Mesendoderm (in vitro differentiated cells): ENCODE data around the gene ANKRD27.

Source experiments
- DNase-seq: peaks from one replicate; pipeline ENCODE4 v3.0.0; 2013
- H2AK5ac ChIP-seq: 2 replicates; pipeline ENCODE4 v1.6.1; 2013; ENCODE audit warnings: low read length, inconsistent platforms
- H2BK120ac ChIP-seq: 2 replicates; pipeline ENCODE4 v1.6.1; 2013; ENCODE audit warnings: low read depth, mild to moderate bottlenecking, low read length, moderate library complexity, mixed read lengths
- H2BK15ac ChIP-seq: replicated peaks from 2 replicates; pipeline ENCODE4 v1.6.1; 2013; ENCODE audit warnings: low read depth, mild to moderate bottlenecking, moderate library complexity
- H2BK5ac ChIP-seq: 2 replicates; pipeline ENCODE4 v1.6.1; 2013; ENCODE audit warnings: low read length, inconsistent platforms
- H3K18ac ChIP-seq: 2 replicates; pipeline ENCODE4 v1.6.1; 2013; ENCODE audit warnings: mild to moderate bottlenecking, low read length, mixed read lengths
- H3K23ac ChIP-seq: one replicate; pipeline ENCODE4 v1.6.1; 2013; ENCODE audit warnings: low read length
- H3K27ac ChIP-seq: 2 replicates; pipeline ENCODE4 v1.5.1; 2013; ENCODE audit warnings: low read depth, mild to moderate bottlenecking, inconsistent platforms, low read length, moderate library complexity
- H3K27me3 ChIP-seq: 2 replicates; pipeline ENCODE4 v1.6.1; 2013; ENCODE audit warnings: low read length, control low read depth, mild to moderate bottlenecking, inconsistent platforms; ENCODE audit not compliant: insufficient read depth, poor library complexity
- H3K36me3 ChIP-seq: 2 replicates; pipeline ENCODE4 v1.6.1; 2013; ENCODE audit warnings: low read length, inconsistent platforms; ENCODE audit not compliant: control insufficient read depth, insufficient read depth
- H3K4ac ChIP-seq: one replicate; pipeline ENCODE4 v1.6.1; 2013; ENCODE audit warnings: low read depth, mild to moderate bottlenecking, low read length, moderate library complexity
- H3K4me1 ChIP-seq: 2 replicates; pipeline ENCODE4 v1.6.1; 2013; ENCODE audit warnings: low read depth, low read length, inconsistent platforms; ENCODE audit not compliant: control insufficient read depth
- H3K4me2 ChIP-seq: 2 replicates; pipeline ENCODE4 v1.6.1; 2013; ENCODE audit warnings: low read length
- H3K4me3 ChIP-seq: 2 replicates; pipeline ENCODE4 v1.5.1; 2013; ENCODE audit warnings: mild to moderate bottlenecking, low read length
- H3K56ac ChIP-seq: one replicate; pipeline ENCODE4 v1.6.1; 2013; ENCODE audit warnings: low read length
- H3K79me1 ChIP-seq: 2 replicates; pipeline ENCODE4 v1.6.1; 2013; ENCODE audit warnings: low read length, inconsistent platforms
- H3K79me2 ChIP-seq: 2 replicates; pipeline ENCODE4 v1.6.1; 2013; ENCODE audit warnings: mild to moderate bottlenecking, low read length; ENCODE audit not compliant: control insufficient read depth, insufficient read depth
- H3K9ac ChIP-seq: 2 replicates; pipeline ENCODE4 v1.6.1; 2013; ENCODE audit warnings: low read length, inconsistent platforms
- H4K5ac ChIP-seq: one replicate; pipeline ENCODE4 v1.6.1; 2013; ENCODE audit warnings: low read length
- H4K8ac ChIP-seq: one replicate; pipeline ENCODE4 v1.6.1; 2013; ENCODE audit warnings: low read depth, mild to moderate bottlenecking, control low read depth, low read length, moderate library complexity
- WGBS: extraction: QIAGEN DNeasy Blood & Tissue Kit; methylation state at CpG from one replicate; pipeline ENCODE4 v1.1.7; 2013; ENCODE audit warnings: low lambda C conversion rate, missing lambda C conversion rate; ENCODE audit not compliant: insufficient coverage; ENCODE audit errors: extremely low coverage; 5-methylcytosine and 5-hydroxymethylcytosine counted together

ANKRD27 gene

DNA sequence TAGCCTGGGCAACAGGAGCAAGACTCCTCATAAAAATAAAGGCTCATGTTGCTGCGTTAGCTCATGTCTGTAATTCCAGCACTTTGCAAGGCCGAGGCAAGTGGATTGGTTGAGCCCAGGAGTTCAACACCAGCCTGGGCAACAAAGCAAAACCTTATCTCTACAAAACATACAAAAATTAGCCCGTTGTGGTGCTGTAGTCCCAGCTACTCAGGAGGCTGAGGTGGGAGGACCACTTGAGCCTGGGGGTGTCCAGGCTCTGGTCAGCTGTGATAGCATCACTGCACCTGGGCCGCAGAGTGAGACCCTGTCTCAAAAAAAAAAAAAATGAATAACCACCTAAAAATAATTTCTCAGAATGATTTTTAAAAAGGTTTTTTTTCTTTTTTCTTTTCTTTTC lies 12.7 kb upstream of the ANKRD27 start:
- H2AK5ac ChIP-seq, result no peak overlapping the region
- WGBS, result no CpG with 5 or more reads among the region's 4 CpGs
- no peak overlapping the region for H3K9ac ChIP-seq

DNA sequence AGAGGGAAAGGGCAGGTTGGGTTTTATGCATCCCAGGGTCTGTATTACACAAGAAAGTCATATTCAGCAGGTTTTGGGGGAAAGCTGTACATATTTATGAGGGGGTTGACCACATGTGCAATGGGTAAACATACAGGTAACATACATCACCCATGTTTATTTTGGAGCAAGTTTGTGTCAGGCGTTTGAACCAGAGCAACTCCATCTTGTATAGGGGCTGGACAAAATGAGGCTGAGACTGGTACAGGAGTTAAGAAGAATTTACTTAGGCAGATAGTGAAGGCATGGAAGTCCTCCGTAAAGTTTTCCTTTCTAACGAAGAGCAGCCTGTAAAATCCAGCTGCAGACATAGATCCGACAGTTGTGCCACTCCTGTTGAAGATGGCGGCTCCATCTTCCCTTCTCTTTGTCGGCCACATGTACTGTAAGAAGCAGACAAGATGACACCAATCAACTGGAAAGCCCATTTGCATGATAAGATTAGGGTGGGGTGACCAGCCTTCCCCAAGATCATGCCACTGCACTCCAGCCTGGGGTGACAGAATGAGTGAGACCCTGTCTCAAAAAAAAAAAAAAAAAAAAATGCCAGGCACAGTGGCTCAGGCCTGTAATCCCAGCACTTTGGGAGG lies 12.0 kb upstream of the ANKRD27 start:
- H2BK120ac ChIP-seq, result no peak overlapping the region
- no CpG with 5 or more reads among the region's 6 CpGs for WGBS
- no peak for DNase-seq
- no peak overlapping the region for H3K9ac ChIP-seq
- H2BK5ac ChIP-seq, result no peak overlapping the region
- no peak overlapping the region for H3K23ac ChIP-seq
- no peak overlapping the region for H2AK5ac ChIP-seq
- H3K36me3 ChIP-seq, result no peaks in the 10 kb centered on the region
- H3K27ac ChIP-seq, result no peak overlapping the region
- H3K27me3 ChIP-seq, result no peaks in the 10 kb centered on the region
- H3K18ac ChIP-seq, result no peak overlapping the region
- H3K79me2 ChIP-seq, result no peaks in the 10 kb centered on the region
- no peak overlapping the region for H2BK15ac ChIP-seq
- H4K5ac ChIP-seq, result no peak overlapping the region
- H4K8ac ChIP-seq, result no peak overlapping the region
- no peak overlapping the region for H3K4me2 ChIP-seq
- H3K56ac ChIP-seq, result no peak overlapping the region
- H3K79me1 ChIP-seq, result no peaks in the 10 kb centered on the region
- no peak overlapping the region for H3K4ac ChIP-seq
- H3K4me1 ChIP-seq, result peaks cover 2% of the 10 kb centered on the region
- no peak overlapping the region for H3K4me3 ChIP-seq

More for the DNA sequence above, 12.7 kb upstream of the ANKRD27 start:
- Histone ChIP-seq H3K79me2 (no peaks in the 10 kb centered on the region), H3K36me3 (no peaks in the 10 kb centered on the region), H2BK120ac (no peak overlapping the region), H3K27me3 (no peaks in the 10 kb centered on the region), H3K23ac (no peak overlapping the region), H4K8ac (no peak overlapping the region), H3K27ac (no peak overlapping the region), H3K56ac (no peak overlapping the region), H3K4me1 (peaks cover 2% of the 10 kb centered on the region), H3K4me3 (no peak overlapping the region), H3K18ac (no peak overlapping the region), H2BK5ac (no peak overlapping the region), H2BK15ac (no peak overlapping the region), H3K4me2 (no peak overlapping the region), H3K79me1 (no peaks in the 10 kb centered on the region), H3K4ac (no peak overlapping the region), H4K5ac (no peak overlapping the region)
- no peak for DNase-seq

GRCh38 chr19:32682317-32682716 lies 7.3 kb upstream of the ANKRD27 start:
- Histone ChIP-seq H3K4me1 (peaks cover 4% of the 10 kb centered on the region), H3K79me2 (no peaks in the 10 kb centered on the region), H3K4ac (no peak overlapping the region), H2BK15ac (no peak overlapping the region), H3K27me3 (peaks cover 4% of the 10 kb centered on the region), H3K23ac (no peak overlapping the region), H3K79me1 (no peaks in the 10 kb centered on the region), H3K18ac (no peak overlapping the region), H3K36me3 (no peaks in the 10 kb centered on the region), H3K9ac (no peak overlapping the region), H3K4me2 (no peak overlapping the region), H2BK5ac (no peak overlapping the region), H2AK5ac (no peak overlapping the region), H3K4me3 (no peak overlapping the region), H4K8ac (no peak overlapping the region), H4K5ac (no peak overlapping the region), H3K56ac (no peak overlapping the region), H3K27ac (no peak overlapping the region), H2BK120ac (no peak overlapping the region)
- no CpG with 5 or more reads among the region's 4 CpGs for WGBS
- no peak for DNase-seq

GRCh38 chr19:32680986-32681385 lies 6.0 kb upstream of the ANKRD27 start:
- Histone ChIP-seq H4K5ac (no peak overlapping the region), H3K36me3 (no peaks in the 10 kb centered on the region), H2BK15ac (no peak overlapping the region), H3K56ac (no peak overlapping the region), H3K23ac (no peak overlapping the region), H3K4me2 (no peak overlapping the region), H3K27me3 (peaks cover 16% of the 10 kb centered on the region), H2BK120ac (no peak overlapping the region), H3K4me1 (peaks cover 6% of the 10 kb centered on the region), H3K79me1 (no peaks in the 10 kb centered on the region), H3K9ac (no peak overlapping the region), H2BK5ac (no peak overlapping the region), H3K79me2 (no peaks in the 10 kb centered on the region), H2AK5ac (no peak overlapping the region), H3K18ac (no peak overlapping the region), H3K27ac (no peak overlapping the region), H3K4ac (no peak overlapping the region), H4K8ac (no peak overlapping the region), H3K4me3 (no peak overlapping the region)
- no CpG with 5 or more reads among the region's 2 CpGs for WGBS
- no peak for DNase-seq

- no peak overlapping the region for H3K9ac ChIP-seq
- H3K4me3 ChIP-seq, result no peak overlapping the region
- H3K27me3 ChIP-seq, result peaks cover 19% of the 10 kb centered on the region
- H3K4me2 ChIP-seq, result no peak overlapping the region
- H3K27ac ChIP-seq, result no peak overlapping the region
- no peak overlapping the region for H3K56ac ChIP-seq
- H3K36me3 ChIP-seq, result no peaks in the 10 kb centered on the region
- peaks cover 13% of the 10 kb centered on the region for H3K79me2 ChIP-seq
- peaks cover 6% of the 10 kb centered on the region for H3K4me1 ChIP-seq
- no peak overlapping the region for H4K5ac ChIP-seq
- no peak overlapping the region for H2AK5ac ChIP-seq
- DNase-seq, result peak; percentile 71
- H3K79me1 ChIP-seq, result peaks cover 11% of the 10 kb centered on the region
- H3K23ac ChIP-seq, result no peak overlapping the region
- no peak overlapping the region for H4K8ac ChIP-seq
- no peak overlapping the region for H2BK15ac ChIP-seq
- H2BK120ac ChIP-seq, result no peak overlapping the region
- WGBS, result no CpG with 5 or more reads among the region's 9 CpGs
- H2BK5ac ChIP-seq, result no peak overlapping the region
- no peak overlapping the region for H3K4ac ChIP-seq
- no peak overlapping the region for H3K18ac ChIP-seq
These were observed 2.7 kb upstream of the ANKRD27 start for GRCh38 chr19:32677657-32678056.

DNA sequence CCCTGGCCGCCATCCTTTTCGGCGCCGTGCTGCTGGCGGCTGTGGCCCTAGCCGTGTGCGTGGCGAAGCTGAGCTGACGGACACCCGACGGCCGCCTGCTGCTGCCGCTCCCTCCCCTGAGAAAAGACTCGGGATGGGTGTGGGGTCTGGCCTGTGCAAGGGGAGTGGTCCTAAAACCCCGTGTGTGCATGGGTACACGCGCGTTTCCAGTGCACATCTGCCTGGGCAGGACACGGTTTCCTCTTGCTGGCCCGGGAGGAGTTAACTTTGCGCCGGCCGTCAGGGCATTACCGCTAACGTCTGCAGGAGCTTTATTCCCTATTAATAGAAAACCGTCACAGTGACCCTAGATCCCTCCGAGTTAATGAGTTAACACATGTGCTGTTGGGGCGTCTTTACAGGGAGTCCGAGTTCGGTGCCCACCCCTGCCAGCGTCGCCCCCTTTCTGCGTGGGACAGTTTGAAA lies 1.9 kb upstream of the ANKRD27 start:
- H4K8ac ChIP-seq, result no peak overlapping the region
- no peak overlapping the region for H3K4ac ChIP-seq
- H3K4me1 ChIP-seq, result peaks cover 6% of the 10 kb centered on the region
- no peak overlapping the region for H3K4me2 ChIP-seq
- H4K5ac ChIP-seq, result no peak overlapping the region
- H3K56ac ChIP-seq, result no peak overlapping the region
- H3K79me1 ChIP-seq, result peaks cover 18% of the 10 kb centered on the region
- H3K4me3 ChIP-seq, result no peak overlapping the region
- H3K27me3 ChIP-seq, result peaks cover 19% of the 10 kb centered on the region
- no peak overlapping the region for H3K18ac ChIP-seq
- no CpG with 5 or more reads among the region's 33 CpGs for WGBS
- no peak overlapping the region for H2BK120ac ChIP-seq
- H2BK5ac ChIP-seq, result no peak overlapping the region
- H3K9ac ChIP-seq, result no peak overlapping the region
- DNase-seq, result no peak
- H3K79me2 ChIP-seq, result peaks cover 18% of the 10 kb centered on the region
- H3K36me3 ChIP-seq, result no peaks in the 10 kb centered on the region
- no peak overlapping the region for H2BK15ac ChIP-seq
- H3K23ac ChIP-seq, result no peak overlapping the region
- no peak overlapping the region for H2AK5ac ChIP-seq
- no peak overlapping the region for H3K27ac ChIP-seq
